ENCODE results near the gene SLC43A2. TPM values are rescaled to one million over a fixed set of nuclear protein-coding genes. Genes with fewer than 3 reads are reported as not detected.
"Not testable (repeated sequence)": the region's sequence is repeated elsewhere in the genome, so short reads cannot be mapped to it uniquely, and the experiment has no call there.

The SLC43A2 gene
- total RNA-seq, result 10 to 100 TPM in 3 of 4 donors, 1 to 10 TPM in 1; 7.1 to 20.0 (median 13.7) TPM

- H3K4me1 ChIP-seq, result peaks cover 20 to 35% (median 33%) of the 10 kb centered on the region in 4 donors
- no peaks in the 10 kb centered on the region for H3K9me3 ChIP-seq
- H3K27ac ChIP-seq (replicated peaks in 1 of 4), result peak within 1 kb of the TSS; percentile 90 to 95 (median 90)
- WGBS, result under 1% methylated on average over 59 of the region's 95 CpGs
- no peak for DNase-seq (ENCODE audit: extremely low spot score)
- H3K36me3 ChIP-seq, result peaks cover 0 to under 1% (median 0%) of the 10 kb centered on the region in 4 donors
- intact Hi-C loops (cut with DNase I), result loop anchor here (2.0 kb wide), 1 partner anchor 51 kb away; no protein-coding TSS in a partner anchor
- TF ChIP-seq EP300 (IDR thresholded peaks at IDR 0.05) (no peak), POLR2AphosphoS5 (IDR thresholded peaks at IDR 0.05) (peak in 1 of 2 donors; percentile 55)
- no peaks in the 10 kb centered on the region for H3K27me3 ChIP-seq
- peak within 1 kb of the TSS; percentile 68 to 89 (median 80) for H3K4me3 ChIP-seq
Measured at GRCh38 chr17:1627982-1628855, at the start of gene SLC43A2. TSS of gene SLC43A2 (minus strand) at chr17:1628834. CDS start at chr17:1627874, 960 bp downstream.

GRCh38 chr17:1676401-1676800 is 47.8 kb upstream of the SLC43A2 start:
- H3K27me3 ChIP-seq, result no peaks in the 10 kb centered on the region
- H3K4me1 ChIP-seq, result peaks cover 0 to 4% (median 0%) of the 10 kb centered on the region in 4 donors
- TF ChIP-seq EP300 (IDR thresholded peaks at IDR 0.05), result no peak
- TF ChIP-seq POLR2A (IDR thresholded peaks at IDR 0.05; ENCODE audit: low read depth), result no peak
- no peak for TF ChIP-seq CTCF (IDR thresholded peaks at IDR 0.05)
- TF ChIP-seq POLR2AphosphoS5 (IDR thresholded peaks at IDR 0.05), result no peak
- H3K36me3 ChIP-seq, result peaks cover 99 to 100% (median 100%) of the 10 kb centered on the region in 4 donors
- intact Hi-C loops (cut with DNase I), result no loop called here
- peak overlapping the region in 1 of 4 donors; percentile 10 for H3K27ac ChIP-seq (replicated peaks in 1 of 4)
- 90% methylated on average over 13 of the region's 13 CpGs for WGBS
- no peaks in the 10 kb centered on the region for H3K9me3 ChIP-seq
- no peak overlapping the region for H3K4me3 ChIP-seq
- DNase-seq (ENCODE audit: extremely low spot score), result no peak

GRCh38 chr17:1673041-1673785 is 44.6 kb upstream of the SLC43A2 start:
- H3K27ac ChIP-seq (replicated peaks in 1 of 4), result peak overlapping the region in 1 of 4 donors; percentile 10
- H3K9me3 ChIP-seq, result no peaks in the 10 kb centered on the region
- H3K27me3 ChIP-seq, result no peaks in the 10 kb centered on the region
- H3K4me1 ChIP-seq, result peaks cover 17 to 27% (median 25%) of the 10 kb centered on the region in 4 donors
- H3K36me3 ChIP-seq, result peaks cover 80 to 95% (median 95%) of the 10 kb centered on the region in 4 donors
- TF ChIP-seq POLR2AphosphoS5 (IDR thresholded peaks at IDR 0.05) (no peak), POLR2A (IDR thresholded peaks at IDR 0.05; ENCODE audit: low read depth) (no peak), EP300 (IDR thresholded peaks at IDR 0.05) (no peak), CTCF (IDR thresholded peaks at IDR 0.05) (no peak)
- no peak for DNase-seq (ENCODE audit: extremely low spot score)
- H3K4me3 ChIP-seq, result no peak overlapping the region
- intact Hi-C loops (cut with DNase I), result no loop called here
- 88% methylated on average over 23 of the region's 26 CpGs for WGBS

GRCh38 chr17:1663934-1664333 is 35.3 kb upstream of the SLC43A2 start:
- Histone ChIP-seq H3K4me1 (peaks cover 1 to 27% (median 25%) of the 10 kb centered on the region in 4 donors), H3K36me3 (peaks cover 57 to 98% (median 91%) of the 10 kb centered on the region in 4 donors)
- 93% methylated on average over 5 of the region's 5 CpGs for whole genome bisulfite sequencing
- intact Hi-C loops (cut with DNase I); H3K27me3 ChIP-seq; H3K4me3 ChIP-seq; H3K27ac ChIP-seq (replicated peaks in 1 of 4); H3K9me3 ChIP-seq; DNase-seq (ENCODE audit: extremely low spot score): not testable (repeated sequence)

GRCh38 chr17:1661045-1661444 is 32.4 kb upstream of the SLC43A2 start:
- H3K4me1 ChIP-seq, result no peaks in the 10 kb centered on the region
- peaks cover 86 to 100% (median 99%) of the 10 kb centered on the region in 4 donors for H3K36me3 ChIP-seq
- H3K4me3 ChIP-seq, result no peak overlapping the region
- no peaks in the 10 kb centered on the region for H3K9me3 ChIP-seq
- no peaks in the 10 kb centered on the region for H3K27me3 ChIP-seq
- TF ChIP-seq POLR2A (IDR thresholded peaks at IDR 0.05; ENCODE audit: low read depth) (no peak), EP300 (IDR thresholded peaks at IDR 0.05) (no peak), CTCF (IDR thresholded peaks at IDR 0.05) (no peak), POLR2AphosphoS5 (IDR thresholded peaks at IDR 0.05) (no peak)
- DNase-seq (ENCODE audit: extremely low spot score), result no peak
- WGBS, result 91% methylated on average over 12 of the region's 12 CpGs
- intact Hi-C loops (cut with DNase I), result no loop called here
- peak overlapping the region in 1 of 4 donors; percentile 30 for H3K27ac ChIP-seq (replicated peaks in 1 of 4)

All from esophagus muscularis mucosa (tissue), 4 donors.